Left ventricle myocardium inferior (tissue), 1 donor: ENCODE results near the gene RCAN2. TPM values are rescaled to one million over a fixed set of nuclear protein-coding genes. Genes with fewer than 3 reads are reported as not detected.
"Not testable (repeated sequence)": the region's sequence is repeated elsewhere in the genome, so short reads cannot be mapped to it uniquely, and the experiment has no call there.

ENCODE experiments used
- DNase-seq: peaks from one replicate; pipeline ENCODE4 v3.0.0-alpha.2; 2020
- H3K27ac ChIP-seq: fragments of 200-600 bp; replicated peaks from 2 replicates; pipeline ENCODE4 v1.8.0; 2021
- H3K27me3 ChIP-seq: fragments of 200-600 bp; 2 replicates; pipeline ENCODE4 v1.8.0; 2021; ENCODE audit warnings: low read depth
- H3K36me3 ChIP-seq: fragments of 200-600 bp; 2 replicates; pipeline ENCODE4 v1.8.0; 2021
- H3K4me1 ChIP-seq: fragments of 200-600 bp; 2 replicates; pipeline ENCODE4 v1.8.0; 2021
- H3K4me3 ChIP-seq: fragments of 200-600 bp; 2 replicates; pipeline ENCODE4 v1.8.0; 2021; ENCODE audit warnings: mild to moderate bottlenecking, moderate library complexity
- H3K9me3 ChIP-seq: fragments of 200-600 bp; replicated peaks from 2 replicates; pipeline ENCODE4 v1.8.0; 2021
- CTCF ChIP-seq: fragments of 200-600 bp; IDR thresholded peaks from 2 replicates; pipeline ENCODE4 v1.8.0; 2021; ENCODE audit warnings: antibody characterized with exemption, mild to moderate bottlenecking, borderline replicate concordance
- intact Hi-C: fragments of 100-400 bp; cut with micrococcal nuclease; formaldehyde crosslinking; loops from one replicate; pipeline ENCODE4 v1.11.0; 2022
- total RNA-seq: library from RNA; stranded (reverse); fragmentation: NEBNext Ultra II Directional; extraction: Animal tissue kit (Norgen Biotek cat#: 25700); gene quantifications from one replicate; pipeline ENCODE4 v1.2.1, GENCODE V29; 2021
- donor health status: DM: no; HTN: yes; CAD: no; lungs with severe emphysema.

Gene RCAN2
- total RNA-seq, 1 donor from 2014 or later, result 312 TPM

DNA sequence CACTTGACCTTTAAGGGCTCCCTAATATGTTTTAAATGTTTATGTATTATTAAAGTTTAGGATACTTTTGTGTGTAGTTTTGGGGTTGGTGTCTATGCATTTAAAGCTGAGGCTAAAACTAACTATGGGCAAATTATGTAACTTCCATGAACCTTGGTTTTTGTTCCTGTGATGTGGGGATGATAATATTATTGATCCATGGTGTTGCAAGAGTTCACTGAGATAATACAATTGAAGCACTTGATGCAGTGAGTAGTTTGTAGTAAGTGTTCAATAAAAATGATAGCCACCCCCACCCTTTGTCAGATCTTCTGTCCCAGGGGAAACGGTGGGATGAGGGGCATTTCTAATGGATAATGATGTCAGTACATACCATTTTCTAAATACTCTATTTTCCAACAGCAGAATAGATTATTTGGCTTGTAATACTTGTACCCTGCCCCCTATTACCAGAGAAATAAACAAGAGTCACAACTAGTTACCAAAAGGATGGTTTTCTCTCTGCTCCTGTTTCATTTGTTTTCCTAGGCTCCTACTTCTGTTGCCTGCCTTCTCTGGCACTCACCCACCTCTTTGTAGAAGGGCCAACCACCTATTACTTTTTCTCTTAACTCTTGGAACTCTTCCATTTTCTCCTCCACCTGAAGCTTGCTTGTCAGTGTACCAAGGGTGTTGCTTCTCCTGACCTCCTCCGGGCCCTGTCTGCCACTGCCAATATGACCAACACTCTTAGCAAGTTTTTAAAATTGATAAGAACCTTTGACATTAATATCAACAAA, 97.9 kb downstream of the RCAN2 start:
- Histone ChIP-seq H3K9me3 (no peaks in the 10 kb centered on the region), H3K27me3 (no peaks in the 10 kb centered on the region), H3K4me1 (peaks cover 32% of the 10 kb centered on the region), H3K36me3 (no peaks in the 10 kb centered on the region), H3K4me3 (no peak overlapping the region), H3K27ac (no peak overlapping the region)
- intact Hi-C loops, result no loop called here
- DNase-seq, result no peak
- no peak for TF ChIP-seq CTCF

- H3K4me3 ChIP-seq, result no peak overlapping the region
- TF ChIP-seq CTCF, result no peak
Observed at GRCh38 chr6:46392294-46392693, 99.0 kb downstream of the RCAN2 start.

DNA sequence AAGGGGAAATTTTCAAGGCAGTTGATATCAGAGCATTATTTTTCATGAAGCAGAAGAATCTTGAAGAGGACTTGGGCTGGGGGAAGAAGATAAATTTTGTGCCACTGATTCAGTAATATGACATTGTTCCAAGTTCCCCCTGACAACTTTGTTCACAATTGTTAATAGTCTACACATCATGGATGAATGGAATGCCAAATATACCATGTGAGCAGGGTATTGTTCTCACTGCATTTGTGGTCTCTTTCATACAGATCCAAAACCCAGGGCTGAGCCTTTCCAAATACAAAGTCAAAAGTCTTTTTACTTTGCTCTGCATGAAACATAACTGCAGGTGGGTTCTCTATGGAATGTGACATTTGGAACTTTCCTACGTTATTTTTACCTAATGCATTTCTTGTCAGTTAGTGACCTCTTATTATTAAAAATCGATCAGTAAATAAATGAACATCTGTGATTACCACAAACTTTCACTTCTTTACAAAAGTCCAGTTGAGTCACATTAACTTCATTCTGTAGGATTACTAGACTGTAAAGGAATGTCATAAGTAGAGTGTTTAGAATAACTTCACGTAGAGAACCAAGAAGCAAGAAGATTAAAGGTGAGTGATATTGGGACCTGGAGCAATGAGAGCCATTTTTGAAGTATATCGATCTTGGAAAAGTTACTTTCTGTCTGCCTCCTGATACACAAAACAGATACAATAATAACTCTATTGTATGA, 100.9 kb downstream of the RCAN2 start:
- no peak for TF ChIP-seq CTCF
- intact Hi-C loops, result no loop called here

More at GRCh38 chr6:46392294-46392693, 99.0 kb downstream of the RCAN2 start:
- no peak for DNase-seq
- peaks cover 32% of the 10 kb centered on the region for H3K4me1 ChIP-seq
- intact Hi-C loops, result no loop called here
- no peaks in the 10 kb centered on the region for H3K36me3 ChIP-seq
- H3K27ac ChIP-seq, result no peak overlapping the region
- no peaks in the 10 kb centered on the region for H3K9me3 ChIP-seq
- no peaks in the 10 kb centered on the region for H3K27me3 ChIP-seq

DNA sequence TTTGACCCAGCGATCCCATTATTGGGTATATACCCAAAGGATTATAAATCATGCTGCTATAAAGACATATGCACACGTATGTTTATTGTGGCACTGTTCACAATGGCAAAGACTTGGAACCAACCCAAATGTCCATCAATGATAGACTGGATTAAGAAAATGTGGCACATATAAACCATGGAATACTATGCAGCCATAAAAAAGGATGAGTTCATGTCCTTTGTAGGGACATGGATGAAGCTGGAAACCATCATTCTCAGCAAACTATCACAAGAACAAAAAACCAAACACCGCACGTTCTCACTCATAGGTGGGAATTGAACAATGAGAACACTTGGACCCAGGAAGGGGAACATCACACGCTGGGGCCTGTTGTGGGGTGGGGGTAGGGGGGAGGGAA, 103.5 kb downstream of the RCAN2 start:
- H3K4me1 ChIP-seq, result peaks cover 25% of the 10 kb centered on the region
- H3K27me3 ChIP-seq, H3K27ac ChIP-seq, H3K4me3 ChIP-seq, intact Hi-C loops, H3K36me3 ChIP-seq, H3K9me3 ChIP-seq, DNase-seq: not testable (repeated sequence)

More for the DNA sequence above, 100.9 kb downstream of the RCAN2 start:
- Histone ChIP-seq H3K4me3 (no peak overlapping the region), H3K27ac (no peak overlapping the region), H3K36me3 (no peaks in the 10 kb centered on the region), H3K9me3 (no peaks in the 10 kb centered on the region), H3K27me3 (no peaks in the 10 kb centered on the region), H3K4me1 (peaks cover 23% of the 10 kb centered on the region)
- DNase-seq, result no peak

DNA sequence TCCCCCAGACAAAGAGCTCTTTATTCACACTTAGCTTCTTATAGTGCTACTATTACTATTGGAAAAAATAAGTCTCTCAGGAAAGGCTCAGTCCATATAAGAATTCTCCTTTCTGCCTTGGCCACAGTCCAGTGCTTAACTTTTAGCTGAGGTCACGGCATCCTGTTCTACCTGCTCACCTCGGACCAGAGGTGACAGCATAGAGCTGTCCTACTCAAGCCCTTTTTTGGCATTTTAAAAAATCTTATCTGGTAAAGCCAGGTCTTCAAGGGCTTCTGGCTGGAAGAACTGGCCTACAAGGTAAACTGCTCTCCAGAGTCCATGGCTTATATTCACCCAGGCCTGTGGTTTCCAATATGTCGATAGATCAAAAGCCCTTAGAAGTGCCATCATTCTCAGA, 109.7 kb downstream of the RCAN2 start:
- DNase-seq, result no peak
- H3K27ac ChIP-seq, result peak overlapping the region; percentile 65

More for the DNA sequence above, 109.7 kb downstream of the RCAN2 start:
- H3K9me3 ChIP-seq, result no peaks in the 10 kb centered on the region
- H3K4me1 ChIP-seq, result peaks cover 87% of the 10 kb centered on the region
- H3K36me3 ChIP-seq, result no peaks in the 10 kb centered on the region
- intact Hi-C loops, result no loop called here
- no peak overlapping the region for H3K4me3 ChIP-seq
- H3K27me3 ChIP-seq, result no peaks in the 10 kb centered on the region
- TF ChIP-seq CTCF, result no peak
